Epithelial cell of proximal tubule (primary cell): ENCODE measurements around the gene AFF1. TPM values are rescaled to one million over a fixed set of nuclear protein-coding genes. Genes with fewer than 3 reads are reported as not detected.

ENCODE experiments used
- DNase-seq: peaks from one replicate; pipeline ENCODE4 v3.0.0-alpha.2; 2011; ENCODE audit warnings: low read depth
- H3K4me3 ChIP-seq: 2 replicates; pipeline ENCODE4 v1.5.1; 2011; ENCODE audit warnings: low read depth, mild to moderate bottlenecking, low read length
- total RNA-seq: library from RNA; depleted of rRNA; stranded (reverse); fragments of >200 nt; gene quantifications from 2 replicates; pipeline ENCODE4 v1.2.3, GENCODE V29; 2015
- TF ChIP-seq, protein P1 (sequence below): conservative IDR thresholded peaks from 2 replicates; pipeline ENCODE4 v1.5.1; 2012; ENCODE audit warnings: low read depth, mild to moderate bottlenecking, low read length

AFF1 gene
- total RNA-seq, 1 donor from 2014 or later: 12.5 TPM

DNA sequence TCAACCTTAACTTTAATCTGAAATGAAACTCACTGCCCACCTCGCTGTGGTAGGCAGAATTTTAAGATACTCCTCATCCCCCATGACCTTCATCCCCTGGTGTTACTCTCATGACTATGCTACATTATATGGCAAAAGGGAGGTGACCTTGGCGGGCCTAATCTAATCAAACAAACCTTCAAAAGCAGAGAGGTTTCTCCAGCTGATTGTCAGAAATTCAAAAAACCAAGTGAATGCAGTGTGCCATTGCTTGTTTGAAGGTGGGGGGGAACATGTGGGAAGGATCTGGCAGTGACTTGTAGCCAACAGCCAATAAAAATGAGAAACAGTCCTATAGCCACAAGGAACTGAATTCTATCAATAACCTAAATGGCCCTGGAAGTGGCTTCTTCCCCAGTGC is 237.1 kb downstream of the AFF1 start:
- TF ChIP-seq, protein P1, sequence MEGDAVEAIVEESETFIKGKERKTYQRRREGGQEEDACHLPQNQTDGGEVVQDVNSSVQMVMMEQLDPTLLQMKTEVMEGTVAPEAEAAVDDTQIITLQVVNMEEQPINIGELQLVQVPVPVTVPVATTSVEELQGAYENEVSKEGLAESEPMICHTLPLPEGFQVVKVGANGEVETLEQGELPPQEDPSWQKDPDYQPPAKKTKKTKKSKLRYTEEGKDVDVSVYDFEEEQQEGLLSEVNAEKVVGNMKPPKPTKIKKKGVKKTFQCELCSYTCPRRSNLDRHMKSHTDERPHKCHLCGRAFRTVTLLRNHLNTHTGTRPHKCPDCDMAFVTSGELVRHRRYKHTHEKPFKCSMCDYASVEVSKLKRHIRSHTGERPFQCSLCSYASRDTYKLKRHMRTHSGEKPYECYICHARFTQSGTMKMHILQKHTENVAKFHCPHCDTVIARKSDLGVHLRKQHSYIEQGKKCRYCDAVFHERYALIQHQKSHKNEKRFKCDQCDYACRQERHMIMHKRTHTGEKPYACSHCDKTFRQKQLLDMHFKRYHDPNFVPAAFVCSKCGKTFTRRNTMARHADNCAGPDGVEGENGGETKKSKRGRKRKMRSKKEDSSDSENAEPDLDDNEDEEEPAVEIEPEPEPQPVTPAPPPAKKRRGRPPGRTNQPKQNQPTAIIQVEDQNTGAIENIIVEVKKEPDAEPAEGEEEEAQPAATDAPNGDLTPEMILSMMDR: no peak
- no peak for DNase-seq
- H3K4me3 ChIP-seq: no peak overlapping the region

DNA sequence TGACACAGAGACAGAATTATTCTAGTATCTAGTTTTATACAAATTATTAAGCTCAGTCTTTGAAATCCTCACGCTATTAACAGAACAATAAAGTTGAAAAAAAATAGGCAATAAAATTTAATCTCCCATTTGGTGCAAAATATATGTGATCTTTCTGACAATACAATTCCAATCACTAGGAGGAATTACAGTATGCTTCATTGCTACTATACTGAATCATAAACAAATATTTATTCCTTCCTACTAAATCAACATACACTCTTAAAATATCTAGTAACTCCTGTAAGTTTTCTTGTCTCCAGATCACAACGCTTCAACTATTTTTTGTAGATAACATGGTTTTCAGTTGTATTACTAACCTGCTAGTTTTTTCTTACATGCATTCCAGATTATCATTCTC is 239.9 kb downstream of the AFF1 start:
- DNase-seq: no peak
- no peak overlapping the region for H3K4me3 ChIP-seq
- TF ChIP-seq, protein P1: no peak

DNA sequence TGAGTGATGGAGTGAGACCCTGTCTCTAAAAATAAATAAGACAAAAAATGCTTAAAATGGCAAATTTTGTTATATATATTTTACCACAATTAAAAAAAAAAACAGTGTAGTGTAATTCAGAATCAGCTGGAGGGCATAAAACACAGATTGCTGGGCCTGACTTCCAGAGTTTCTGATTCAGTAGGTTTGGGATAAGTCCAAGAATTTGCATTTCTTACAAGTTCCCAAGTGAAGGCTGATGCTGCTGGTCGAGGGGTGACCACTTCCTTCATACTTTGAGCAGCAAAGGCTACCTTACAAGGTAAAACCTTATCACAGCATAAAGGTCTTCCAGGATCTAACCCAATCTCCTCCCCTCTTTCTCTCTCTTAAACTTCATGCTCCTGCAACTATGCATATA is 244.9 kb downstream of the AFF1 start:
- TF ChIP-seq, protein P1: no peak
- DNase-seq: no peak
- no peak overlapping the region for H3K4me3 ChIP-seq

GRCh38 chr4:87180767-87181166 is 246.0 kb downstream of the AFF1 start:
- no peak for DNase-seq
- H3K4me3 ChIP-seq: no peak overlapping the region
- TF ChIP-seq, protein P1: no peak

DNA sequence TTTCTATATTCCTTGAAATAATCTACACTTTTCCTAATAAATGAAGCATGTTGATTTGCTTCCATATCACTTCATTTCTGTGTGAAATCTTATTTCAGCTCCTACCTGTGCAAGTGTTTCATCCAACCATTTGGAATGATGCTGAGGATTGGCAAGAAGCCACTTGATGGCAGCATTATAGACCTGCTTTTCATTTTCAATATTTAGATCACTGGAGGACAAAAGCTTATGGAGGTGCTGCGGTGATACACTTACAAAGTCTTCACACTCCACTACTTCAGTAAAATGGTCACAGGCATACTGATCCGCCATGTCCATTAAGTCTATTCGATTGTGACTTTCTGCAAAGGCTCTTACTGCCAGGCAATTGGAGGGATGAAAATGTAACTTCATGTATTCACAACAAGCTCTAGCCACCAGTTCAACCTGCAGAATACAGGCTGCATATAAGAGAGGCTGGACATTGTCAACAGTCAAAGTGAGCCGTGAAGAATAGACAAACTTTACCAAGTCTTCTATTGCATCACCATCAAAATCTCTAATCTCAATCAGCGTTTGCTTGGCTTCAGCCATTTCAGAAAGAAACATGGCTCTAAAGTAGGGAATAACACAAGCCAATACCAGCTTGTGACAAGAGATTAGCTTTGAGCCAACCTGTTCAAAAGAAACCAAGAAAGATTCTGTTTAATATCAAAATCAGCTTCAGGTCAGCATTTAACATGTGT is 250.5 kb downstream of the AFF1 start:
- no peak for DNase-seq
- no peak overlapping the region for H3K4me3 ChIP-seq
- TF ChIP-seq, protein P1: no peak

- no peak for DNase-seq
- TF ChIP-seq, protein P1: no peak
- no peak overlapping the region for H3K4me3 ChIP-seq
These were observed 253.2 kb downstream of the AFF1 start for GRCh38 chr4:87188048-87188447.

GRCh38 chr4:87188932-87189331 is 254.1 kb downstream of the AFF1 start:
- DNase-seq: no peak
- peak overlapping the region; percentile 6 for H3K4me3 ChIP-seq

More at GRCh38 chr4:87188932-87189331, 254.1 kb downstream of the AFF1 start:
- TF ChIP-seq, protein P1: no peak
